ENCODE measurements around the gene RBM17. TPM values are rescaled to one million over a fixed set of nuclear protein-coding genes. Genes with fewer than 3 reads are reported as not detected.
"Not testable (repeated sequence)": the region's sequence is repeated elsewhere in the genome, so short reads cannot be mapped to it uniquely, and the experiment has no call there.

The RBM17 gene
- total RNA-seq, 1 experiment from 2014 or later, result 65.4 TPM

- peaks cover 23% of the 10 kb centered on the region for H3K36me3 ChIP-seq (ENCODE audit: control insufficient read depth, insufficient read depth, low read length)
- POLR2A ChIA-PET, result no interaction called here
- H3K4me1 ChIP-seq (ENCODE audit: control insufficient read depth, insufficient read depth, low read length), result no peaks in the 10 kb centered on the region
- ATAC-seq, result no peak
- intact Hi-C loops (cut with micrococcal nuclease; ENCODE audit: unreplicated experiment) (loop anchor here (10.0 kb wide), 1 partner anchor 53 kb away; no protein-coding TSS in a partner anchor), in situ Hi-C loops (cut with HindIII; ENCODE audit: low pct_unique_long_range_greater_than_20kb, low sequenced_read_pairs) (no loop called here)
- H3K27me3 ChIP-seq (ENCODE audit: control insufficient read depth, insufficient read depth, low read length), result no peaks in the 10 kb centered on the region
- BruUV-seq (replicated peaks), result no TSS peak
- CTCF ChIA-PET, result no interaction called here
- H3K4me3 ChIP-seq (ENCODE audit: low read depth in 2 of 2, low read length in 2 of 2), result no peak overlapping the region
- H3K9me3 ChIP-seq (ENCODE audit: control insufficient read depth, insufficient read depth, low read depth, low read length), result no peaks in the 10 kb centered on the region
- no peak overlapping the region for H3K27ac ChIP-seq (ENCODE audit: low read length)
- no peak for DNase-seq (ENCODE audit: low read depth, low spot score)
- TF ChIP-seq, protein P1, sequence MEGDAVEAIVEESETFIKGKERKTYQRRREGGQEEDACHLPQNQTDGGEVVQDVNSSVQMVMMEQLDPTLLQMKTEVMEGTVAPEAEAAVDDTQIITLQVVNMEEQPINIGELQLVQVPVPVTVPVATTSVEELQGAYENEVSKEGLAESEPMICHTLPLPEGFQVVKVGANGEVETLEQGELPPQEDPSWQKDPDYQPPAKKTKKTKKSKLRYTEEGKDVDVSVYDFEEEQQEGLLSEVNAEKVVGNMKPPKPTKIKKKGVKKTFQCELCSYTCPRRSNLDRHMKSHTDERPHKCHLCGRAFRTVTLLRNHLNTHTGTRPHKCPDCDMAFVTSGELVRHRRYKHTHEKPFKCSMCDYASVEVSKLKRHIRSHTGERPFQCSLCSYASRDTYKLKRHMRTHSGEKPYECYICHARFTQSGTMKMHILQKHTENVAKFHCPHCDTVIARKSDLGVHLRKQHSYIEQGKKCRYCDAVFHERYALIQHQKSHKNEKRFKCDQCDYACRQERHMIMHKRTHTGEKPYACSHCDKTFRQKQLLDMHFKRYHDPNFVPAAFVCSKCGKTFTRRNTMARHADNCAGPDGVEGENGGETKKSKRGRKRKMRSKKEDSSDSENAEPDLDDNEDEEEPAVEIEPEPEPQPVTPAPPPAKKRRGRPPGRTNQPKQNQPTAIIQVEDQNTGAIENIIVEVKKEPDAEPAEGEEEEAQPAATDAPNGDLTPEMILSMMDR (IDR thresholded peaks at IDR 0.05), result no peak
- no peak for TF ChIP-seq TCF7L2 (IDR thresholded peaks at IDR 0.05; ENCODE audit: low read depth, low read length)
- no peak for TF ChIP-seq REST (IDR thresholded peaks at IDR 0.05; ENCODE audit: insufficient read depth in 1 of 2, low read depth in 2 of 2, low read length in 1 of 2)
- no peak for TF ChIP-seq POLR2AphosphoS5 (IDR thresholded peaks at IDR 0.05; ENCODE audit: low read depth, low read length)
- TF ChIP-seq SIN3A (IDR thresholded peaks at IDR 0.05; ENCODE audit: borderline replicate concordance, insufficient read depth, low read depth, low read length), result no peak
These were observed 13.3 kb downstream of the RBM17 start for GRCh38 chr10:6102128-6102527.

DNA sequence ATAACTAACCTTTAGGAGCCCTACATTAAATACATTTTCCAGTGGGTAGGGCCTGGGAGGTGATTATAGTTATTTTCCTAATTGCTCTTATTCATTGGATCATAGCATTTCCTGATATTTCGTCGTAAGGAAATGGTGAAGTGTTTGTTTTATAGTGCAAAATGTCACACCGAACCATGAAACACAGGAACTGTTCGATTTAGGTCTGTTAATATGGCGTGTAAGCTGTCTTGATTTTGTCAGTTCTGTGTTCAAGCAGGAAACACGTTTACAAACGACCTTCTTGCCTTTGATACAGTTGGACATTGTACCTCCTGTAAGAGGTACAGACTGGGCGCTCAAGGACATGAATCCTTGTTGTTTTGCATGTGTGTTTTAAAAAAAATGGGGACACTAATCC lies 14.8 kb downstream of the RBM17 start:
- H3K27ac ChIP-seq (ENCODE audit: low read length), result no peak overlapping the region
- ATAC-seq (no peak), DNase-seq (ENCODE audit: low read depth, low spot score) (no peak)
- H3K9me3 ChIP-seq (ENCODE audit: control insufficient read depth, insufficient read depth, low read depth, low read length), result no peaks in the 10 kb centered on the region
- H3K36me3 ChIP-seq (ENCODE audit: control insufficient read depth, insufficient read depth, low read length), result peaks cover 29% of the 10 kb centered on the region
- intact Hi-C loops (cut with micrococcal nuclease; ENCODE audit: unreplicated experiment), result loop anchor here (10.0 kb wide), 1 partner anchor 51 kb away; no protein-coding TSS in a partner anchor
- TF ChIP-seq SIN3A (IDR thresholded peaks at IDR 0.05; ENCODE audit: borderline replicate concordance, insufficient read depth, low read depth, low read length) (no peak), POLR2AphosphoS5 (IDR thresholded peaks at IDR 0.05; ENCODE audit: low read depth, low read length) (no peak), TCF7L2 (IDR thresholded peaks at IDR 0.05; ENCODE audit: low read depth, low read length) (no peak), REST (IDR thresholded peaks at IDR 0.05; ENCODE audit: insufficient read depth in 1 of 2, low read depth in 2 of 2, low read length in 1 of 2) (no peak)
- TF ChIP-seq, protein P1 (IDR thresholded peaks at IDR 0.05), result no peak
- ChIA-PET CTCF (no interaction called here), POLR2A (no interaction called here)
- H3K27me3 ChIP-seq (ENCODE audit: control insufficient read depth, insufficient read depth, low read length), result no peaks in the 10 kb centered on the region
- H3K4me1 ChIP-seq (ENCODE audit: control insufficient read depth, insufficient read depth, low read length), result no peaks in the 10 kb centered on the region
- in situ Hi-C loops (cut with HindIII; ENCODE audit: low pct_unique_long_range_greater_than_20kb, low sequenced_read_pairs), result no loop called here
- H3K4me3 ChIP-seq (ENCODE audit: low read depth in 2 of 2, low read length in 2 of 2), result no peak overlapping the region
- no TSS peak for BruUV-seq (replicated peaks)

GRCh38 chr10:6107616-6108015 lies 18.8 kb downstream of the RBM17 start:
- intact Hi-C loops (cut with micrococcal nuclease; ENCODE audit: unreplicated experiment), result loop anchor here (2.0 to 10.0 kb wide), 2 partner anchors 47 to 295 kb away; no protein-coding TSS in a partner anchor
- CTCF ChIA-PET; POLR2A ChIA-PET; H3K4me1 ChIP-seq (ENCODE audit: control insufficient read depth, insufficient read depth, low read length); H3K27ac ChIP-seq (ENCODE audit: low read length); H3K9me3 ChIP-seq (ENCODE audit: control insufficient read depth, insufficient read depth, low read depth, low read length); DNase-seq (ENCODE audit: low read depth, low spot score); BruUV-seq (replicated peaks); H3K27me3 ChIP-seq (ENCODE audit: control insufficient read depth, insufficient read depth, low read length); in situ Hi-C loops (cut with HindIII; ENCODE audit: low pct_unique_long_range_greater_than_20kb, low sequenced_read_pairs); ATAC-seq; H3K4me3 ChIP-seq (ENCODE audit: low read depth in 2 of 2, low read length in 2 of 2): not testable (repeated sequence)
- H3K36me3 ChIP-seq (ENCODE audit: control insufficient read depth, insufficient read depth, low read length), result peaks cover 37% of the 10 kb centered on the region

Data from Panc1 (cell line).